ENCODE data around the gene ARIH2. TPM values are rescaled to one million over a fixed set of nuclear protein-coding genes. Genes with fewer than 3 reads are reported as not detected.

ARIH2 gene
- polyA plus RNA-seq, 1 donor: 78.4 TPM

DNA sequence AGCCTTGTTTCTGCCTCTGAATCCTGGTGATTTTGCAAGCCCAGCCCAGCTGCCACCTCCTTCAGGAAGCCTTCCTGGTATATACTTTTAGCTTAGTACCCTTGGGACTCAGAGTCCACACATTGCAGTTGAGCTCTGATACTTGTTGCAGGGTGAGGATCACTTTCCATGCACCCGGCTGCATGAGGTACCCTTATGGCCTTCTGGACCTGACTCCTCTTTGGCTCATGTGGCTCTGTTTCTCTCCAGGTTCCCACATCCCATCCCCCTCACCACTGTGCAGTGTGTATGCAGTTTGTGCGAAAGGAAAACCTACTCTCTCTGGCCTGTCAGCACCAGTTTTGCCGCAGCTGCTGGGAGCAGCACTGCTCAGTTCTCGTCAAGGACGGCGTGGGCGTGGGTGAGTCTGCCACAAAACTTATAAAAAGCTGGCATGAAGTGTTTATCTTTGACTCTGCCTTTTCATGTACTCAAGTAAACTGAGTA is 48.3 kb downstream of the ARIH2 start:
- H3K9me3 ChIP-seq (ENCODE audit: control insufficient read depth, low read depth, low read length): no peaks in the 10 kb centered on the region
- no peak overlapping the region for H3K4me3 ChIP-seq (ENCODE audit: low read length)
- WGBS (ENCODE audit: insufficient coverage, low lambda C conversion rate): no CpG with 5 or more reads among the region's 7 CpGs
- H3K4me1 ChIP-seq (ENCODE audit: control insufficient read depth, insufficient read depth, low read length): no peaks in the 10 kb centered on the region
- no peak for DNase-seq
- peaks cover 65% of the 10 kb centered on the region for H3K36me3 ChIP-seq (ENCODE audit: control insufficient read depth, insufficient read depth, low read length)
- no peaks in the 10 kb centered on the region for H3K27me3 ChIP-seq (ENCODE audit: control insufficient read depth, insufficient read depth, low read length)
- H3K27ac ChIP-seq (ENCODE audit: low read length): no peak overlapping the region

DNA sequence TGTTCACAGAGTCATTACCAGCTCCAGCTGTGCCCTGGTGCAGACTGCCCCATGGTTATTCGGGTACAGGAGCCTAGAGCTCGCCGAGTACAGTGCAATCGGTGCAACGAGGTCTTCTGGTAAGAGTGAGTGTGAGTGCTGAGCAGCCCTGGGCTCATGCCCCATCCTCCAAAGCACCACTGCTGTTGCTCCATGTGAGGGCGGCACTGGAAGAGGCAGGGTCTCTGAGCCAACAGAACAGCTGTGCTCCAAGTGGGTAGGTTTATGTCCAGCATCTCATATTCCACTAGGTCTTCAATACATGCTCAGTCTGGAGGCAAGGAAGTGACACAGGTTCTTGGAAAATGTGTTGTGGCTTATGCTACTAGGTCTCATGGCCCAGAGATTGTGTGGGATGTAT is 51.9 kb downstream of the ARIH2 start:
- Histone ChIP-seq H3K36me3 (ENCODE audit: control insufficient read depth, insufficient read depth, low read length) (peaks cover 77% of the 10 kb centered on the region), H3K27me3 (ENCODE audit: control insufficient read depth, insufficient read depth, low read length) (no peaks in the 10 kb centered on the region), H3K4me1 (ENCODE audit: control insufficient read depth, insufficient read depth, low read length) (no peaks in the 10 kb centered on the region), H3K9me3 (ENCODE audit: control insufficient read depth, low read depth, low read length) (no peaks in the 10 kb centered on the region), H3K4me3 (ENCODE audit: low read length) (no peak overlapping the region), H3K27ac (ENCODE audit: low read length) (no peak overlapping the region)
- WGBS (ENCODE audit: insufficient coverage, low lambda C conversion rate): no CpG with 5 or more reads among the region's 6 CpGs
- DNase-seq: no peak

DNA sequence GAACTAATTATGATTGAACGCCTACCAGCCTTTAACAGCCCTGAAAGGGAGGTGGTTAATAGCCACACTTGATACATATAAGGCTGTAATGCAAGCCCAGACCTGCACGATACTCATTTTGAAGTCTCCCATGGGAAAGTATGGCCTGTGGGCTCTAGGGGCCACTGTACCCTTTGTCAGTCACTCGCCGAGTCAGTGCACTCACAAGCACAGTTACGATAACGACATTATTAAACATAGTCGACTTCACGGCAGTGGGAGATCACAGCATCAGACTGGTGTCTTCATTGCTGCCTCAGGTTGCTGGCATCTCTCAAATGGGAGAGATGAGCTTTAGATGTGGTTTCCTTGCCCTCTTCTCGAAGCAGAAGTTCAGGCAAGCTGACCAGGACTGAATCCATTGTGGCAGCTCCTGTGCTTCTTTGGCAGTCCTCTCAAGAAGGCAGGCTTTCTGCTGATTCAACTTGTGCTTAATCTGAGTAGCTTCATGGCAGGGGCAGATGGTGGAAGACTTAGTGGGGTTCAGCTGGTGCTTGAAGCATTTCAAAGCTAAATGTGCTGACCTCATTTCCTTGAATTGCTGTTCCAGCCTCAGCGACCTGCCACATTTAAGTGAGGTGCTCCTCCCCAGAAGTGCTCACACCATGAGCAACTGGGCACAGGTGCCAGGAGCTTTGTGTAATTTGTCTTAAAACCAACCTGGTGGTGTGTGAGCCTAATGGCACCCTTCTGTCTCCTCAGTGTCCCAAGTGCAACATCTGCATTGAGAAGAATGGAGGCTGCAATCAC is 55.6 kb downstream of the ARIH2 start:
- Histone ChIP-seq H3K36me3 (ENCODE audit: control insufficient read depth, insufficient read depth, low read length) (peaks cover 81% of the 10 kb centered on the region), H3K4me3 (ENCODE audit: low read length) (no peak overlapping the region), H3K4me1 (ENCODE audit: control insufficient read depth, insufficient read depth, low read length) (no peaks in the 10 kb centered on the region), H3K27me3 (ENCODE audit: control insufficient read depth, insufficient read depth, low read length) (no peaks in the 10 kb centered on the region), H3K9me3 (ENCODE audit: control insufficient read depth, low read depth, low read length) (no peaks in the 10 kb centered on the region), H3K27ac (ENCODE audit: low read length) (no peak overlapping the region)
- no CpG with 5 or more reads among the region's 10 CpGs for WGBS (ENCODE audit: insufficient coverage, low lambda C conversion rate)
- no peak for DNase-seq

DNA sequence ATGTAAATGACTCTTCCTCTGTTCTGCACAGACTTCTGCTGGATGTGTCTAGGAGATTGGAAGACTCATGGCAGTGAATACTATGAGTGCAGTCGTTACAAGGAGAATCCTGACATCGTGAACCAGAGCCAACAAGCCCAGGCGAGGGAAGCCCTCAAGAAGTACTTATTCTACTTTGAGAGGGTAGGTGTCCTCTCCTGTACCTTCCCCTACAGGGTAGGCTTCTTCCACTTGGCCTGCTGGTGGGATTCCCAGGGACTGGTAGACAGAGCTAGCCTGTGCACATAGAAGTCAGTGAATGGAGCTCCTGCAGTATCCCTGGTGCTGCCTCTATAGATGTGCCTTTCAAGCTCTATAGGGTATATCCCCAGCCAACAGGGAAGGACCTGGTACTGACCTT is 60.8 kb downstream of the ARIH2 start:
- no CpG with 5 or more reads among the region's 3 CpGs for WGBS (ENCODE audit: insufficient coverage, low lambda C conversion rate)
- Histone ChIP-seq H3K4me1 (ENCODE audit: control insufficient read depth, insufficient read depth, low read length) (peaks cover 2% of the 10 kb centered on the region), H3K4me3 (ENCODE audit: low read length) (no peak overlapping the region), H3K27me3 (ENCODE audit: control insufficient read depth, insufficient read depth, low read length) (no peaks in the 10 kb centered on the region), H3K36me3 (ENCODE audit: control insufficient read depth, insufficient read depth, low read length) (peaks cover 84% of the 10 kb centered on the region), H3K9me3 (ENCODE audit: control insufficient read depth, low read depth, low read length) (no peaks in the 10 kb centered on the region), H3K27ac (ENCODE audit: low read length) (no peak overlapping the region)
- no peak for DNase-seq

- H3K9me3 ChIP-seq (ENCODE audit: control insufficient read depth, low read depth, low read length): no peaks in the 10 kb centered on the region
- H3K4me3 ChIP-seq (ENCODE audit: low read length): no peak overlapping the region
- H3K4me1 ChIP-seq (ENCODE audit: control insufficient read depth, insufficient read depth, low read length): peaks cover 2% of the 10 kb centered on the region
- DNase-seq: no peak
- peaks cover 81% of the 10 kb centered on the region for H3K36me3 ChIP-seq (ENCODE audit: control insufficient read depth, insufficient read depth, low read length)
- no CpG with 5 or more reads among the region's 4 CpGs for WGBS (ENCODE audit: insufficient coverage, low lambda C conversion rate)
- no peaks in the 10 kb centered on the region for H3K27me3 ChIP-seq (ENCODE audit: control insufficient read depth, insufficient read depth, low read length)
- H3K27ac ChIP-seq (ENCODE audit: low read length): no peak overlapping the region
Measured at GRCh38 chr3:48980295-48980694, 61.7 kb downstream of the ARIH2 start.

DNA sequence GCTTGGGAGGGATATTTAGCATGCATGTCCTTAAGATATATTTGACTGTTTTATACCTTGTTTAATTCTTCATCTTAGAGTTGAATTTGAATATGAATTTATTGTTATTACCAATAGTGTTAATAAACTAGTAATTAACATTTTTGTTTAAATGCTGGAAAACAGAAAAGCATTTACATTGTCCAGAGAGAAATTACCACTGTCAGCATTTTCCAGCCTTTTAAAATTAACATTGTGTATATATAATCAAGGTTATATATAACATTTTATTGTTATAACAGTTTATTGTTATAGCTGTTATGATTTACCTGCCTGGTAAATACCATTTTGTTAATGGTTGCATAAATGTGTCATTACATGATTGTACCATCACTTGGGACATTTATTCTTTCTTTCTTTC is 63.4 kb downstream of the ARIH2 start:
- H3K4me1 ChIP-seq (ENCODE audit: control insufficient read depth, insufficient read depth, low read length): peaks cover 2% of the 10 kb centered on the region
- no peak for DNase-seq
- H3K4me3 ChIP-seq (ENCODE audit: low read length): no peak overlapping the region
- no peaks in the 10 kb centered on the region for H3K9me3 ChIP-seq (ENCODE audit: control insufficient read depth, low read depth, low read length)
- peaks cover 79% of the 10 kb centered on the region for H3K36me3 ChIP-seq (ENCODE audit: control insufficient read depth, insufficient read depth, low read length)
- H3K27ac ChIP-seq (ENCODE audit: low read length): no peak overlapping the region
- H3K27me3 ChIP-seq (ENCODE audit: control insufficient read depth, insufficient read depth, low read length): no peaks in the 10 kb centered on the region

DNA sequence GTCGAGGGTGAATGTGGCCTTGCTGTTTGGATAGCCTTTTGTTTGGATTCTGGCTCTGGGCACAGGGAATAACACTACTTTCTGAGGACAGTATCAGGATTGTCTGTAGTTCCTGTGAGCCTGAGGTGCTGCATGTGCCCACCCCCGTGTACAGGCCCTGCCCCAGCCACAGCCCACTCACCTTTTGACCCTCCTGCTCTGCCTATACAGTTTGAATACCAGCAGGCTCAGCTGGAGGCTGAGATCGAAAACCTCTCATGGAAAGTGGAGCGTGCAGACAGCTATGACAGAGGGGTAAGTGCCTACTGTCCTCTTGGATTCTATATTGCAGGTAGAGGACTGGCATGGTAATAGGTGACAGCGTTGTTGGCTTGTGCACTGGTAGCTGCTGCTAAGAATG is 64.0 kb downstream of the ARIH2 start:
- peaks cover 2% of the 10 kb centered on the region for H3K4me1 ChIP-seq (ENCODE audit: control insufficient read depth, insufficient read depth, low read length)
- no peak overlapping the region for H3K4me3 ChIP-seq (ENCODE audit: low read length)
- H3K36me3 ChIP-seq (ENCODE audit: control insufficient read depth, insufficient read depth, low read length): peaks cover 75% of the 10 kb centered on the region
- no peak for DNase-seq
- no peak overlapping the region for H3K27ac ChIP-seq (ENCODE audit: low read length)
- no CpG with 5 or more reads among the region's 5 CpGs for WGBS (ENCODE audit: insufficient coverage, low lambda C conversion rate)
- no peaks in the 10 kb centered on the region for H3K27me3 ChIP-seq (ENCODE audit: control insufficient read depth, insufficient read depth, low read length)
- H3K9me3 ChIP-seq (ENCODE audit: control insufficient read depth, low read depth, low read length): no peaks in the 10 kb centered on the region

GRCh38 chr3:48983096-48983495 is 64.5 kb downstream of the ARIH2 start:
- Histone ChIP-seq H3K4me1 (ENCODE audit: control insufficient read depth, insufficient read depth, low read length) (peaks cover 2% of the 10 kb centered on the region), H3K4me3 (ENCODE audit: low read length) (no peak overlapping the region), H3K27me3 (ENCODE audit: control insufficient read depth, insufficient read depth, low read length) (no peaks in the 10 kb centered on the region), H3K27ac (ENCODE audit: low read length) (no peak overlapping the region), H3K9me3 (ENCODE audit: control insufficient read depth, low read depth, low read length) (no peaks in the 10 kb centered on the region), H3K36me3 (ENCODE audit: control insufficient read depth, insufficient read depth, low read length) (peaks cover 70% of the 10 kb centered on the region)
- no peak for DNase-seq
- WGBS (ENCODE audit: insufficient coverage, low lambda C conversion rate): no CpG with 5 or more reads among the region's 4 CpGs

DNA sequence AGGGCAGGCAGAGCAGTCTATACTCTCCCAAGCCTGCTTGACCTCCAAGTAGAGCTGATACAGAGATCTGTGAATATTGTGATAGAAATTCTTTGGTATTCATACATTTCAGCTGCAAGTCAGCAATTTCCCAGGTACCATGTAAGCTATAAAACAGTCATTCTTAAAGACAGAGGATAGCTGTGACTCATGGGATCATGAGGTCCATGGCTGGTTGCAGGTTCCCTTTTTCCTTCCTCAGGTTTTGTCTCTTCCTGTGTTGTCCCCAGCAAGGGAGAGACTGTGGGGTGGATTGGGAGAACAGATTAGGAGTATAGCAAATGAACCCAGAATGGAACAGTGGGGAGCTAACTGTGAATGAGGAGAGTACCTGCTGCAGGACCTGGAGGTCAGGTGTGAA is 66.0 kb downstream of the ARIH2 start:
- DNase-seq: peak in 1 of 2 donors; percentile 36
- Histone ChIP-seq H3K27ac (ENCODE audit: low read length) (peak overlapping the region; percentile 41), H3K36me3 (ENCODE audit: control insufficient read depth, insufficient read depth, low read length) (peaks cover 59% of the 10 kb centered on the region), H3K4me3 (ENCODE audit: low read length) (no peak overlapping the region), H3K27me3 (ENCODE audit: control insufficient read depth, insufficient read depth, low read length) (no peaks in the 10 kb centered on the region), H3K9me3 (ENCODE audit: control insufficient read depth, low read depth, low read length) (no peaks in the 10 kb centered on the region), H3K4me1 (ENCODE audit: control insufficient read depth, insufficient read depth, low read length) (peaks cover 10% of the 10 kb centered on the region)

DNA sequence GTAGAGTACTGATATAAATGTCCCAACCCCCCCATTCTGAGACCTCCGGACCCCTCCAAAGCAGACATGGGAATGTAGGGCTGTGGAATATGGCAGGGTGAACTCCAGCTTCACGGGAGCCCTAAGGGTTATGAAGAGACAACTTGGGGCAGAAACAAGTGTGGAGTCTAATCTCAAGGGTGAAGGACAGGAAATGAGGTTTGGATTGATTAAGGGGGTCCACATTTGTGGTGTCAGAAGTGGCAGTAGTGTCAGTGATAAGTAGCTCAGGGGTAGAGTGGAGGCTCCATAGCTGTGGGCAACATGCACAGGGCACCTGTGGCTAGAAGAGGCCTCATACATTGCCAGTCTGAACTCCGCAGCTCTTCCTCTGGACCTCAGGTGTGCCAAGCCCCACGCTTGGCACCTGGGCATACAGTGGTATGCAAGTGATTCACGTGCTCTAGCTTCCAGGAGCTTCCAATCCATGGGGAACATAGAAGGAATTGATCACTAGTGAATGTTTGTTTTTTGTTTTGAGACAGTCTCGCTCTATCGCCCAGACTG is 67.3 kb downstream of the ARIH2 start:
- WGBS (ENCODE audit: insufficient coverage, low lambda C conversion rate): 100% methylated on average over 2 of the region's 7 CpGs
- Histone ChIP-seq H3K4me3 (ENCODE audit: low read length) (no peak overlapping the region), H3K36me3 (ENCODE audit: control insufficient read depth, insufficient read depth, low read length) (peaks cover 48% of the 10 kb centered on the region), H3K9me3 (ENCODE audit: control insufficient read depth, low read depth, low read length) (no peaks in the 10 kb centered on the region), H3K4me1 (ENCODE audit: control insufficient read depth, insufficient read depth, low read length) (peaks cover 10% of the 10 kb centered on the region), H3K27ac (ENCODE audit: low read length) (no peak overlapping the region), H3K27me3 (ENCODE audit: control insufficient read depth, insufficient read depth, low read length) (no peaks in the 10 kb centered on the region)
- DNase-seq: no peak
